HG03103 (cell line): ENCODE results near the gene TUBB.

Source experiments
- ATAC-seq: cut with Tn5 transposase; IDR thresholded peaks from one replicate; pipeline ENCODE4 v1.9.1; 2021; ENCODE audit warnings: low read depth; ENCODE audit not compliant: unreplicated experiment

Gene TUBB

GRCh38 chr6:30719791-30720737 lies at the start of gene TUBB:
TUBB (plus strand) TSS chr6:30720352; CDS start chr6:30720507, 155 bp downstream.
- peak; percentile 37 for ATAC-seq

- no peak for ATAC-seq
These were observed 49.2 kb upstream of the TUBB start for GRCh38 chr6:30670760-30671527.

- ATAC-seq, result peak; percentile 53
These were observed 47.5 kb upstream of the TUBB start, which contains the start of gene DHX16 for GRCh38 chr6:30672445-30673253. DHX16 (minus strand) TSS chr6:30673006; CDS start chr6:30672841, 165 bp downstream.

GRCh38 chr6:30676660-30677285 lies 43.4 kb upstream of the TUBB start:
- ATAC-seq, result no peak

GRCh38 chr6:30678964-30679726 lies 41.0 kb upstream of the TUBB start:
- peak; percentile 40 for ATAC-seq

- no peak for ATAC-seq
These were observed 40.2 kb upstream of the TUBB start for GRCh38 chr6:30679765-30680535.

- no peak for ATAC-seq
These were observed 38.4 kb upstream of the TUBB start for GRCh38 chr6:30681766-30682142.

- peak; percentile 42 for ATAC-seq
These were observed 37.7 kb upstream of the TUBB start for GRCh38 chr6:30682143-30683117.

GRCh38 chr6:30683183-30683979 lies 36.8 kb upstream of the TUBB start:
- no peak for ATAC-seq

- ATAC-seq, result no peak
These were observed 36.2 kb upstream of the TUBB start for GRCh38 chr6:30683980-30684338.

- no peak for ATAC-seq
These were observed 35.6 kb upstream of the TUBB start for GRCh38 chr6:30684386-30685156.

- ATAC-seq, result no peak
These were observed 34.8 kb upstream of the TUBB start for GRCh38 chr6:30685157-30686008.

- no peak for ATAC-seq
These were observed 33.9 kb upstream of the TUBB start, which contains the start of gene PPP1R18 for GRCh38 chr6:30686009-30686907. PPP1R18 (minus strand) TSS chr6:30686645; CDS start chr6:30686018, 627 bp downstream.
